Lung (tissue), 12 donors: ENCODE measurements around the gene NUP43. TPM values are rescaled to one million over a fixed set of nuclear protein-coding genes. Genes with fewer than 3 reads are reported as not detected.
A peak's percentile ranks its signal among the peaks of the same experiment; 100 is the strongest.

ENCODE experiments used
- ATAC-seq: fragments of 200-7000 bp; cut with Tn5 transposase; one replicate; pipeline ENCODE4 v1.9.1; 2020; ENCODE audit warnings: moderate number of reproducible peaks; ENCODE audit not compliant: insufficient read depth, low FRiP score
- DNase-seq, 3 donors: peaks; one replicate each; pipeline ENCODE4 v3.0.0-alpha.2; 2013 to 2017
- H3K27ac ChIP-seq, 2 donors: one replicate each; pipeline ENCODE4 v1.5.1; 2013; ENCODE audit warnings: mild to moderate bottlenecking in 2 of 2, moderate library complexity in 2 of 2, control low read depth in 1 of 2, inconsistent platforms in 1 of 2, low read depth in 1 of 2, low read length in 1 of 2
- H3K27me3 ChIP-seq, 3 donors: one replicate each; pipeline ENCODE4 v1.5.1; 2013; ENCODE audit warnings: low read length in 2 of 3; ENCODE audit not compliant: control insufficient read depth in 3 of 3, insufficient read depth in 3 of 3
- H3K36me3 ChIP-seq, 4 donors: one replicate each; pipeline ENCODE4 v1.5.1; 2013; ENCODE audit warnings: low read length in 4 of 4, mild to moderate bottlenecking in 1 of 4, moderate library complexity in 1 of 4; ENCODE audit not compliant: control insufficient read depth in 4 of 4, insufficient read depth in 4 of 4
- H3K4me1 ChIP-seq, 5 donors: one replicate each; pipeline ENCODE4 v1.5.1; 2013; ENCODE audit warnings: low read length in 5 of 5, mild to moderate bottlenecking in 2 of 5, moderate library complexity in 1 of 5; ENCODE audit not compliant: control insufficient read depth in 5 of 5, insufficient read depth in 5 of 5
- H3K4me3 ChIP-seq: one replicate; pipeline ENCODE4 v1.5.1; 2013; ENCODE audit warnings: mild to moderate bottlenecking, control low read depth, moderate library complexity
- H3K9ac ChIP-seq, 2 donors: one replicate each; pipeline ENCODE4 v1.5.1; 2013; ENCODE audit warnings: low read length in 2 of 2, control low read depth in 1 of 2; ENCODE audit not compliant: insufficient read depth in 1 of 2
- H3K9me3 ChIP-seq, 4 donors: one replicate each; pipeline ENCODE4 v1.5.1; 2013; ENCODE audit warnings: low read length in 3 of 4, mild to moderate bottlenecking in 1 of 4, moderate library complexity in 1 of 4; ENCODE audit not compliant: control insufficient read depth in 4 of 4, insufficient read depth in 3 of 4
- CTCF ChIP-seq: IDR thresholded peaks from 2 replicates; pipeline ENCODE4 v1.5.1; 2012; ENCODE audit warnings: mild to moderate bottlenecking; ENCODE audit errors: control extremely low read depth, extremely low read depth
- WGBS, 2 donors: extraction: QIAGEN DNeasy Blood & Tissue Kit; methylation state at CpG; one replicate each; pipeline ENCODE4 v1.1.7; 2013; 5-methylcytosine and 5-hydroxymethylcytosine counted together
- polyA plus RNA-seq, 2 donors: library from polyadenylated mRNA; stranded (reverse); fragments of 200-250 nt; gene quantifications; one replicate each; pipeline ENCODE4 v1.2.1, GENCODE V29; 2013
- total RNA-seq, 2 donors: library from RNA; depleted of rRNA in 1 of 2; stranded (reverse); fragments of >200 nt in 1 of 2; gene quantifications; one replicate each; pipeline ENCODE4 v1.2.1, GENCODE V29; 2014 to 2021
- donor health status: control.
- donor health status: control.
- donor health status: Bipolar disorder and iron deficiency.
- donor health status: healthy.
- donor health status: DM: yes; HTN: yes; CAD: no.

NUP43 gene
- total and polyA plus RNA-seq, 4 donors = 6.5 to 30.2 (median 19.8) TPM

- peaks cover 16 to 26% (median 18%) of the 10 kb centered on the region in 4 donors for H3K36me3 ChIP-seq
- DNase-seq (no peak), ATAC-seq (no peak)
- H3K4me1 ChIP-seq = no peaks in the 10 kb centered on the region
- no peak overlapping the region for H3K9ac ChIP-seq
- no peaks in the 10 kb centered on the region for H3K27me3 ChIP-seq
- H3K4me3 ChIP-seq = no peak overlapping the region
- H3K27ac ChIP-seq = peak overlapping the region in 1 of 2 donors; percentile 40
- TF ChIP-seq CTCF = no peak
- H3K9me3 ChIP-seq = no peaks in the 10 kb centered on the region
- 72 to 79% methylated on average over 5 of the region's 5 CpGs for WGBS, 2 donors
These were observed 17.7 kb downstream of the NUP43 start for GRCh38 chr6:149728499-149729234.

GRCh38 chr6:149727793-149728498 lies 18.4 kb downstream of the NUP43 start:
- DNase-seq (no peak), ATAC-seq (no peak)
- Histone ChIP-seq H3K27me3 (no peaks in the 10 kb centered on the region), H3K4me3 (no peak overlapping the region), H3K9me3 (no peaks in the 10 kb centered on the region), H3K4me1 (no peaks in the 10 kb centered on the region), H3K9ac (no peak overlapping the region), H3K36me3 (peaks cover 13 to 26% (median 17%) of the 10 kb centered on the region in 4 donors), H3K27ac (no peak overlapping the region)
- WGBS, 2 donors = 44 to 74% methylated on average over 4 of the region's 4 CpGs
- TF ChIP-seq CTCF = no peak

- H3K4me1 ChIP-seq = no peaks in the 10 kb centered on the region
- no peak overlapping the region for H3K9ac ChIP-seq
- H3K27ac ChIP-seq = no peak overlapping the region
- peaks cover 13 to 21% (median 14%) of the 10 kb centered on the region in 4 donors for H3K36me3 ChIP-seq
- 93 to 95% methylated on average over 3 of the region's 3 CpGs for WGBS, 2 donors
- no peaks in the 10 kb centered on the region for H3K27me3 ChIP-seq
- TF ChIP-seq CTCF = no peak
- no peak overlapping the region for H3K4me3 ChIP-seq
- no peak for ATAC-seq
- no peaks in the 10 kb centered on the region for H3K9me3 ChIP-seq
- no peak for DNase-seq
These were observed 20.5 kb downstream of the NUP43 start for GRCh38 chr6:149725785-149726184.
